ENCODE measurements around the gene KLHL3.

KLHL3 gene

GRCh38 chr5:137635521-137635921 lies 100.4 kb downstream of the KLHL3 start:
- Histone ChIP-seq H3K4me1 (ENCODE audit: insufficient read depth, poor library complexity, severe bottlenecking) (no peaks in the 10 kb centered on the region), H3K9me3 (ENCODE audit: severe bottlenecking) (no peaks in the 10 kb centered on the region), H3K4me3 (ENCODE audit: severe bottlenecking) (no peak overlapping the region), H3K27me3 (ENCODE audit: insufficient read depth, poor library complexity, severe bottlenecking) (no peaks in the 10 kb centered on the region), H3K27ac (ENCODE audit: poor library complexity, severe bottlenecking) (no peak overlapping the region), H3K36me3 (ENCODE audit: low read depth) (no peaks in the 10 kb centered on the region)
- DNase-seq (ENCODE audit: low spot score) = no peak
- no peak for TF ChIP-seq CTCF (IDR thresholded peaks at IDR 0.05; ENCODE audit: poor library complexity, severe bottlenecking)
- ATAC-seq (ENCODE audit: low read depth) = no peak

- Histone ChIP-seq H3K4me1 (ENCODE audit: insufficient read depth, poor library complexity, severe bottlenecking) (no peaks in the 10 kb centered on the region), H3K27me3 (ENCODE audit: insufficient read depth, poor library complexity, severe bottlenecking) (no peaks in the 10 kb centered on the region), H3K27ac (ENCODE audit: poor library complexity, severe bottlenecking) (no peak overlapping the region), H3K4me3 (ENCODE audit: severe bottlenecking) (no peak overlapping the region), H3K36me3 (ENCODE audit: low read depth) (no peaks in the 10 kb centered on the region), H3K9me3 (ENCODE audit: severe bottlenecking) (no peaks in the 10 kb centered on the region)
- TF ChIP-seq CTCF (IDR thresholded peaks at IDR 0.05; ENCODE audit: poor library complexity, severe bottlenecking) = no peak
- DNase-seq (ENCODE audit: low spot score) (no peak), ATAC-seq (ENCODE audit: low read depth) (no peak)
Observed at GRCh38 chr5:137633896-137634295, 102.0 kb downstream of the KLHL3 start.

GRCh38 chr5:137632716-137633115 lies 103.2 kb downstream of the KLHL3 start:
- ATAC-seq (ENCODE audit: low read depth) (no peak), DNase-seq (ENCODE audit: low spot score) (no peak)
- Histone ChIP-seq H3K9me3 (ENCODE audit: severe bottlenecking) (no peaks in the 10 kb centered on the region), H3K27ac (ENCODE audit: poor library complexity, severe bottlenecking) (no peak overlapping the region), H3K4me3 (ENCODE audit: severe bottlenecking) (no peak overlapping the region), H3K36me3 (ENCODE audit: low read depth) (no peaks in the 10 kb centered on the region), H3K27me3 (ENCODE audit: insufficient read depth, poor library complexity, severe bottlenecking) (no peaks in the 10 kb centered on the region), H3K4me1 (ENCODE audit: insufficient read depth, poor library complexity, severe bottlenecking) (no peaks in the 10 kb centered on the region)
- TF ChIP-seq CTCF (IDR thresholded peaks at IDR 0.05; ENCODE audit: poor library complexity, severe bottlenecking) = no peak

GRCh38 chr5:137631453-137631852 lies 104.4 kb downstream of the KLHL3 start:
- Histone ChIP-seq H3K27ac (ENCODE audit: poor library complexity, severe bottlenecking) (no peak overlapping the region), H3K36me3 (ENCODE audit: low read depth) (no peaks in the 10 kb centered on the region), H3K27me3 (ENCODE audit: insufficient read depth, poor library complexity, severe bottlenecking) (no peaks in the 10 kb centered on the region), H3K4me3 (ENCODE audit: severe bottlenecking) (no peak overlapping the region), H3K4me1 (ENCODE audit: insufficient read depth, poor library complexity, severe bottlenecking) (no peaks in the 10 kb centered on the region), H3K9me3 (ENCODE audit: severe bottlenecking) (no peaks in the 10 kb centered on the region)
- TF ChIP-seq CTCF (IDR thresholded peaks at IDR 0.05; ENCODE audit: poor library complexity, severe bottlenecking) = no peak
- ATAC-seq (ENCODE audit: low read depth) (no peak), DNase-seq (ENCODE audit: low spot score) (no peak)

- Histone ChIP-seq H3K36me3 (ENCODE audit: low read depth) (no peaks in the 10 kb centered on the region), H3K4me3 (ENCODE audit: severe bottlenecking) (no peak overlapping the region), H3K27ac (ENCODE audit: poor library complexity, severe bottlenecking) (no peak overlapping the region), H3K27me3 (ENCODE audit: insufficient read depth, poor library complexity, severe bottlenecking) (no peaks in the 10 kb centered on the region), H3K9me3 (ENCODE audit: severe bottlenecking) (no peaks in the 10 kb centered on the region), H3K4me1 (ENCODE audit: insufficient read depth, poor library complexity, severe bottlenecking) (no peaks in the 10 kb centered on the region)
- ATAC-seq (ENCODE audit: low read depth) (no peak), DNase-seq (ENCODE audit: low spot score) (no peak)
- no peak for TF ChIP-seq CTCF (IDR thresholded peaks at IDR 0.05; ENCODE audit: poor library complexity, severe bottlenecking)
Observed at GRCh38 chr5:137630972-137631370, 104.9 kb downstream of the KLHL3 start.
